NCI-H748 (cell line): ENCODE measurements around the gene FILIP1L.
A peak's percentile ranks its signal among the peaks of the same experiment; 100 is the strongest.

Experiments used
- DNase-seq: peaks from one replicate; lab custom pipeline; 2025; ENCODE audit not compliant: unreplicated experiment; lab: John Stamatoyannopoulos, UW

Gene FILIP1L

DNA sequence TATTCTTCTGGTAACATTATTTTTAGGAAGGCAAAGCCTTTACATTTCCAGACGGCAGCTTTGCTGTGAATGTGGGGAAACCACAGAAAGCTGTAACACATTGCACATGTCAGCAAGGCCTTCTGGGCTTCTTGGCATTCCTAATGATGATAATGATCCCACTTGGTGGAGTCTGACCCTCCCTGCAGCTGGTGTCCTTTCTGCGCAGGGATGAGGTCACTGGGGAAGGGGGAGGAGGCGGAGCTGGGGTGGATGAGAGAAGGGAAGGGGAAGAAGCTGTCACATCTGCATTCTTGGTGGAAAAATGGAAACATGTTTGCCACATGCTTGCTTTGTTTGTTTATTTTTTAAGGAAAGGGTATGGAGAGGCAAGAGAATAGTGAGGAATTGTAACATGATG, 68.6 kb downstream of the FILIP1L start:
- DNase-seq, result peak; percentile 5

DNA sequence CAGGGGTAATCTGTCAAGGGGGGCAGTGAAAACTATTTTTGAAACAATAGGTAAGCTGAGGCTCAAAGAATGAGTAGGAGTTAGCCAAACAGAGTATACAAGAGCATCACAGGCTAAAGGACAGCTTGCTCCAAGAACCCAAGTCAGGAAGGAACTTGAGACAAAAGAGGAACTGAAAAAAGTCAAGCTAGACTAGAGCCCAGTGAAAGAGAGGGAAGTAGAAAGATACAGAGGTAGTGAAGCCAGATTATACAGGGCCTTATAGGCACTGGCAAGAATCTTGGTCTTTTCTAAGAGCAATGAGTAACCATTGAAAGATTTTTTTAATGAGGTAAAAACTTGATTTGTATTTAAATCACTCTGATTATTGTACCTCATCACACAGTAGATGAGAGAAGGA, 69.9 kb downstream of the FILIP1L start:
- no peak for DNase-seq

DNA sequence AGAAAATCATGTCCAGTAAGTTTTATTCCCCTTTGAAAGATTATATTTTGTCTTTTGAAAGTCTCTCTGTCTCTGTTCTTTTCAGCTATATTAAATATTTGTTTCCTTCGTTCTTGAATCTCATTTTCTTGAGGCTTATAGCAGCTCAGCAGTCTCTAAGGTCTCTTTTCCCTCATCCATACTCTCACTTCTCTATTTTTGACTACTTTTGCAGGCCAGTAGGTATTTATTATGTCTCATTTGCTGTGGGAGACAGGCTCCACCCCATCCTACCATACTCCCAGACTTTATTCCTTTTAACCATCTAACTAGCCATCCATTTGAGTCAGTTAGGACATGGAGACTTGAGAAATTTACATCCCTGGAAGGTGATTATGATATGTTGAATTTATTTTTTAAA, 71.0 kb downstream of the FILIP1L start:
- DNase-seq, result no peak

DNA sequence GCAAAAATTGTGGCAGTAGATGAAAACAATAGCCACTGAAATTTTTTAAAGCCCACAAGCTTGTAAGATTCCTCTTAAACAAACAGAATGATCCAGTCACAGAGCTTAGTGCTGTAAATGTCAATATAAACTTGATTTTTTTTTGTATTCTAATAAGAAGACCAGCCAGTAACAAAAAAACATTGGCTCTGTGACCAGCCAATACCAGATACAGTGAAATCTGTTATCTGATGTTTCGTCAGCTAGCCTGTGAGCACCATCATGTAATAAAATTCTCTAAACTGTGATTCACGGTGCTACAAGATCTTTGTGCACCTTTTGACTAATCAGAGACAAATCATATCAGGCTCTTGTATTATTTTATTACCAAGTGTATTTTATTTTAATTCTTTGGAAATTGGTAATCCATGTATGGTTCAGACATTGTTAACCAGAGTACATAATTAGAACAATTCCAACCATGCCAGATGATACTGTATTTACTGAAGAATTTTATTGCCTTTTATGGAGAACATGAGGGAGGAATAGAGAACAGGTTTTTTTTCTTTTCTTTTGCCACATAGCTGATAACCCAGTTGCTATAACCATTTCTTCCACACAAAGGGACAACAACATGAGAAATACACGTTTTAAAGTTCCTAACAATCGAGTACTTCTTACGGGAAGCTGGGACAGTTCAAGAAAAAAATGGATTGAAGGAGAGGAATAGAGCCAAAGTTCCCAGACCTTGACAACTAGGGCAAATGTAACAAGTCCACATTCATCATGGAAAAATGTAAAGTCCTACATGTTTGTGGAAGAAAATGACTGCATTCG, 71.9 kb downstream of the FILIP1L start:
- no peak for DNase-seq

DNA sequence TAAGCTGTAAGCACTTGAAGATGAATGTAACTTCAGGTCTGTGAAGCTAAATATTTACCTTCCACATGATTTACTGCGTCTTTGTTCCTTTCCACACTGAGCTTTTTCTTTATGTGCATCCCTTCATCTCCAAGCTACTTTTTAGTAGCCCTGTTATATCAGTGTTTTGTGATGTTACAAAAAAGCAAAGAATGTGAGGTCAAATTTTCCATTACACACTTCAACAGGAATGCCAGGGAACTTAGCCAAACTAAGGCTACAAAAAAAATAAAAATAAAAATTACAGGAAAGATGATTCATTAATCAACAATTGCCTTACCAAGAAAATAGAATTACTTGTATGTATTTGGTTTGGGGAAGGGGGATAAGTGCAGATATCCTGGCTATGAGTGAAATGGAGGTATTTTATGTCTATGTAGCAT, 73.0 kb downstream of the FILIP1L start:
- no peak for DNase-seq

DNA sequence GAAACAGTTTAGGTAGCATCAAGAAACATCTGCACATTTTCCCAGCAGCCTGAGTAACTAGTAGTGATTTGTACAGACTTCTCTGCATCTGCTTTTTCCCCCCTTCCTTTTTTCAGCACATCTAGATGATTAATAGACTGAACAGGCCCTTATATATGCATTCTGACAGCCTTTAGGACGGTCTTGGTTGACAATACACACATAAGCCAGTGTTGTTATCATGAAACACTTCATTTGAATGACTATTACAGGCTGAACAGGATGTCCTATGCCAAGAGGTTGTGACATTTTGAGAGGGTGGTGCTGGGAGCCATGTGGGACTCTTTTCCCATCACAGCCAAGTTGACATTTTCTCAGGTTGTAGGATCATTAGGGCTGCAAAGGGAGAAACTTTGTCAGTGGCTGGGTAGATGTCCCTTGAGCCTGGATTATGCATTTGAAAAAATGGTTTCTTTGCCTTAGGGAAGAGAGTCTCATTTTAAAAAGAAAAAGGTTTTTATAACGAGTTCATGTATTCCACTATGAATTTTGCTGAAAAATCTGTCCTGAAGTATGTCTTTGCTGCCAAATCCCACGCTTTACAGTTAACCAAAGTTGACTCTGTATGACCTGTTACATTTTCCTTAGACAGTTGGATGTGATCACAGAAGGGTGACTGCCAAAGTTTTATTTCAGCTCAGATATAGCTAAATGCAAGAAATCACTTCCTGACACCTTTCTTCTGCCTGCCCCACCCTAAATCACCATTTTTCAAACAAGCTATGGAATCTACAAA, 73.7 kb downstream of the FILIP1L start:
- DNase-seq, result no peak

DNA sequence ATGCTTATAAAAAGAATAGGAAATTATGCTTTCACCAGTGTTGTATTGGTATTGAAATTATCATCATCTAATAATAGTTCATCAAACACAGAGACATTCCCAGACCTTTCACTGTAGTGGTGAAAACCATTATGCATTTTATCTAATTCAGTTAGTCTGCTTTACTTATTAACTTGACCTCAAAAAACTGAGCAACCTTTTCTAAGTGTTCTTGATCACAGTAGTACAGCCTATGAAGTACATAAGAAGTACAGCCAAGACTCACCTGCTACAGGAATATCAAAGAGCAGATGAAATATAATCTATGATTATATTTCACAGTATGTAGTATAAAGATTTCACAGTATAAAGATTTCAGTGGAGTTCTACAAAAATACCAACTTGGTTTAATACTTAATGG, 75.2 kb downstream of the FILIP1L start:
- DNase-seq, result no peak

DNA sequence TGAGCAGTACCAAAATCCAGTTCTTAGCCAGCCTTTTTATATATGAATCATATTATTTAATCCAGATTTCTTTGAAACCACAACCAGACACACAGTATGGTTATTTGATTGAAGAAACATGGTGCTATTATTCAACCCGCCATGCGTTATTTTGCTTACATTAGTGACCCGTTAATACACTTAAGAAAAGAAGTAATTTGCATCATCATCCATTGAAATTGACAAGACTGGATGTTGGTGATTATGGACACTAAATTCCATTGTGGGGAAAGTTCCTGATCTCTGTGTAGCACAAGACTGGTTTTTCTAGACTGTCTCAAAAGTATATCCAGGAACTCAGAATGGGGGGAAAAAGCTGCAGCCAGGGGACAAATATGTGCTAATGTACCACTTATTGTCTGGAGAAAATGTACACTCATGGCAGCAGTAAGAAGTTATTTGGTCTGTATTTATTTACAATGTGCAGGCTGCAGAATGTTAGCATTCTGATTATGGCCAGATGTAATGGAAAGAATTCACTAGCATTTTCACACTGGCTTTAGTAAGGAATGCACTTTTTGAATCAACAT, 80.3 kb downstream of the FILIP1L start:
- no peak for DNase-seq

DNA sequence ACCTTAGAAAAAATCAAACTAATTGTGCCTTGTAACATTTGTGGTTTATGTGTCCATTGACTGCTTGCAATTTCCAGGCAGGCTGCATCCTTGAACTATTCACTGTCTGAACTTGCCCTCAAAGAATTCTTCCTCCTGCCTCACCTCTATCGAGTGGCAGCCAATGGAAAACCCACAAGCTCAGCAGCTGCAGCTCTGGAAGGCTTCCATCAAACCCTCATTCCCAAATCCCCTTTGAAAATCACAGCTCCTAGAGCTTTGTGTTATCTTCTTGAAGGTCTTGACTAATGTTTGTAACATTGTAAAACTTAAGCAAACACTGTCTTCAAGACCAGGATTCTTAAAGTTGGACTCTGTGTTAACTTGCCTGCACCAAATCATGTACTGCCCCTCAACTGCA, 81.1 kb downstream of the FILIP1L start:
- DNase-seq, result no peak

DNA sequence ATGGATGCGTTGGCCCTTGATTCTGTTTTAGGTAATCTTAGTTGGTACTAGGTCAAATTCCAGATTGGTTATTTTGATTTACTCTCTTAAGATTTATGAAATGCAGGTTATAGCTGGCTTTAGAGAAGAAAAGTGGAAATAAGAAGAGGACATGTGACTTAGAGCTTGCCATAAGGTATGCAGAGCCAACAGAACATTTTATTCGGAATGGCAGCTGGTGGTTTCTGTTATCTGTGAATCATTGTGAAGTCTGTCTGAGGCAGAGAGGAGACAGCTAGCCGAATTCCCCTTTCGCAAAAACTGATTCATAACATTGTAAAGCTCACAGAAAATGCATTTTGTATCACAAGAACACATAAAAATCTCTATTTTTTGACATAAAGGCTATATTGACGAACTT, 82.1 kb downstream of the FILIP1L start:
- no peak for DNase-seq

DNA sequence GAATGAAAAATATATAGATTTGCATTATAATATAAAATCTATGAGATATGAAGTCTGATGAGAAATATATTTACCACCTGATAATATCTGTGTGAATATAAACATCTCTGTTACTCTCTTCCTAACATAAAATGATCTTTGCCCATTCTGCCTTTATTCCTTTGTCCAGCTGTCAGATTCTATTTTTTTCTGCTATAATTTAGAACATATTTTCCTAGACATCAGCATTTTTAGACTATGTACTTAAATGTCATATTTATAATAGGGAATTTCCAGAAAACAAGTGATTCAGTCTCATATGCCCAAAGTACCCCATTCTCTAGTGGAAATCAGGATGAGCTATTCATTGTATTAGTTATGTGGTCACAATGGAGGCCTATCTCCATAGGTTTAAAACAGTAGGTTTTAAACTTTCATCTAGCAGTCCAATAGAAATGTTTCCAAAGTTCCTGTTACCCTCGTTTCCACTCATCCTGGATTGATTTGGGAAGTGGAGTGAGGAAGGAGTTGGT, 83.3 kb downstream of the FILIP1L start:
- no peak for DNase-seq

DNA sequence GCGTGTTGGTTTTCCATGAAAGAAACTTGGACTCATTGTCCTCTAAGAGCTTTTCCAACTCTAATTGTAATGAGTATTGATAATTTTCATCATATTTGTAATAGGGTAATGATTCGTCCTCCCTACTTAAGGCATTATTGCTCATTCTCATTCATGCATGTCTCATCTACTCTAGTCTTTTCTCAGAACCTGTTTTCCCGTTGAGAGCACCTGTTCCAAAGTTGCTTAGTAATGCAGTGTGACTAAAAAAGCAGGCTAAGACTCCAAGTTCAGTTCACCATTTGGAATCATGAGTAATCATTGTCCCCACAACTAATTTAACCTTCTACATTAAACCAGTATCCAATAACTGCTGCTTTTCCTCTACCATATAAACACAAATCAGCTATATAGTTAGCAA, 84.0 kb downstream of the FILIP1L start:
- DNase-seq, result no peak

DNA sequence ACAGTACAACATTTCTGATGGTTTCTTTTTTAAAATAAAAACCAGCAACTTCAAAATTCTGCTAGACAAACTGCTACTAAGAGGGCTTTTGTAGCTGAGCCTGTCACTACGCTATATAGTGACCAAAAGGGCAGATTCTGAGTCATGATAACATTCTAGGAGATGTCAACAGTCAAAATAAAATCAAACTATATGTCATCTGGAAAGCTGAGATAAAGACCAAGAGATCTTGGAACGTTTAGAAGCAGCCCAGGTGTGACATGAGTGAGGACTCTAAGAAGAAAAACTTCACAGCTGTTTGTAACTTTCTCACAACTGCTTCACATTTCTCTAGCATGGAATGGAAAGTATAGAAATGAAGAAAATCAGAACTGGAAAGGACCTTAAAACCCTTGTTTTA, 84.6 kb downstream of the FILIP1L start:
- no peak for DNase-seq

DNA sequence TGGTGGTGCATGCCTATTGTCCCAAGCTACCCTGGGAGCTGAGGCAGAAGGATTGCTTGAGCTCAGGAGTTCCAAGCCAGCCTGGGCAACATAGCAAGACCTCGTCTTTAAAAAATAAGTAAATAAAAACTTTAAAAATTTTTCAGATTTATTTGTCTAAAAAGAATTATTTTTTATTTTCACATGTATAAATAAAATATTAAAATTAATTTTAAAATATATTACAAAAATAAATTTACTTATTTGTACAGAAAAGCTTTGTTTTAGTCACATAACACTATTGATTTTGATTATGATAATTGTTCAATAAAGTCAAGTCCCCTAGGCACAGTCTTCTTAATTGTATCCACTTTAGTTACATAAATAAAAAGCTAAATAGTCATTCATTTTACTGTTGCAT, 85.2 kb downstream of the FILIP1L start:
- DNase-seq, result no peak

DNA sequence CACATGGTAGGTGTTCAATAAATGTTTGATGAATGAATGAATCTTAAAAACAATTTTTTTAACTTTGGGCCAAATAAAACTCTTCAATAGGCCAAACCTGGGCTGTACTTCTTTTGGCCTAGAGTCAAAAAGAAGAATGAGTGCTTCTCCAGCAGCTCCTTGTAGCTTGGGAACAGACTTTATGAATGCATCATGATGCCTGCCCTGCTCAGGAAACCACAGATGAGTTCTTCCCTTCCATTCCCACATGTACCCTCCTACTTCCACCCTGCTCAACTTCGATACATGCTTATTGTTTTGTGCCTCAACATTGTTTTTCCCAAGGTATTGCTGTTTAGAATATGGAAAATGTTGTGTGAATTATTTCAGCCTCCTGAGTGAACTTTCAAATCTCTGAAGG, 87.0 kb downstream of the FILIP1L start:
- no peak for DNase-seq

DNA sequence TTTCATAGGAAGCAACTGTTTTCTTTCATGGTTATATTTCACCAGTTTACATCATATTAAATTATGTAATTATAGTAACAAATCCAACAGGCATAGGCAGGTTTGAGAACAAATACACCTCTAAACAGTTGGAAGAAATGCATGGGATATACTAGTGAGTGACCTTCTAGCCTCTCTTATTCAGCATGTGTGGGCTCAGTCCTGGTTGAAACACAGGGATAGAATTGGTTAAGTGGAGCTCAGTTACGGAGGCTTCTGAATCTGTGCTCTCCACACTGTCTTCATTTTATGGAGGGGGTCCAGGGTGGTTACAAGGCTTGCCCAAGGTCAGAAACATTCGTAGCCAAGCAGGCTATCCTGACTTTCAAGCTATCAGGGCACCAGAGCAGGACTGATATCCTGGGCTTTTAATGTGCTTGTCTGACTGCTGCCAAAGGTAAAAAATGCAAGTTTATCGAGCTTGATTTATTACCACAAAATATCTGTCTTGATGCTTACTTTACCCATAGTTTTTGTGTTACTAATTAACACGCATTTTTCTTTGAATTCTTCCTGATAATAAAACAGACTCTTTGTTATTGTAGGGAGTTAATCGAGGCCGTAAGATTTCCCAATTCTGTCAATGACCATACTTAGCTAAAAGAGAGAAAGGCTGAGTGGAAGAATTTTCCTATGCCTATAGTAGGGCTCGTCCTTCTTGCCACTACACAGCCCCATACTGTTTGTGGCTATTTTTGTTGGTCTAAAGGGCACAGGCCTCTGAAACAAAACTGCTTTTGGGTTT, 89.6 kb downstream of the FILIP1L start:
- DNase-seq, result no peak

DNA sequence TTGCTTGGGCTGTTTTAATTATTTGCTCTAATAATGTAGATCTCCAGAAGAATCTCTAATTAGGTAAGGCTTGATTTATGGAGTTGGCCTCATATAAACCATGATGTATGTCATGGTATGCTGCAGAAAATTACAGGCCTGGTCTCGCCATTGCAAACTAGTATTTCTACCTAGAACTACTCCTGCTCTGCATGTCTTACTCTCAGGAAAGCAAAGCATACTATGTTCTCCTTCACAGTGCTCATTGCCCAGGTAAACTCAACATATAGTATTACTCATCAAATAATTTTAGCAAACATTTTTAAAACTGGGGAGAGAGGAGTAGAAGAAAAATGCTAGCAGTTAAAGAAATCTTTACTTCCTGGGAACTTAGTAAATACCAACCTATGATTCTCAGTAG, 90.7 kb downstream of the FILIP1L start:
- peak; percentile 27 for DNase-seq

DNA sequence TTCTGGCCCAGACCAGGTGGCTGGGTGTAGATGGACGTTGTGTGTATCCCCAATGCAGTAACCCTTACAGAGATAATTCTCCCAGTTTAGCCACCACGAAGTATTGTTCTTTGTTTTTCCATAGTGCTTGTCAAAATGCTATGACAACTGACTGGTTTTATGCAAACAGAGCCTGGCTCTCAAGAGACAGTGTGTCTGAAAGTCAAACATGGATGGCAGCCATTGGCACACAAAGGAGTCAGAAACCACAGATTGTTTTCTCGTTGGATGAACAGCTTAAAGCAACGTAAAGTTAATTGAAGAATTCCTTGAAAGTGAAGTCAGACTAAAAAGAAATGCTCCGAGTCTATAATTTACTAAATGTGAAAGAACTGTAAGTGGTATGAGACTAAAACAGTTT, 91.2 kb downstream of the FILIP1L start:
- peak; percentile 83 for DNase-seq

DNA sequence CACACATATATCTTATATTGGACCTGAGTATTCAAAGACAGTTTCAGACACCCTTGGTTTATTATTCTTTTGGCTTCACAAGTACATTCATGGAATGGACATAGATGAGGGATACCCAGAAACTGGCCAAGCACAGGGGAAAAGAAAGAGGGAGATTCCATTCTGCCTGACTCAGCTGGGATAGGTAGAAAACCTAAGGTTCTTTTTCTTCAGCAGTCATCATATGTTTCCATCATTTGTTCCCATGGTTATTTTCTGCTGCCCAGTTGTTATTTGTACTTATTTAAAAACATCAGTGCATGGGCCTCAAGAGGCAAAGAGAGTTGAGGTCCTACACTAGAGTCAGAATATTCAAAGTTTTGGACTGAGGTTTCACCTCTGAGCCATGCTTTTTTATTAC, 91.8 kb downstream of the FILIP1L start:
- DNase-seq, result no peak

DNA sequence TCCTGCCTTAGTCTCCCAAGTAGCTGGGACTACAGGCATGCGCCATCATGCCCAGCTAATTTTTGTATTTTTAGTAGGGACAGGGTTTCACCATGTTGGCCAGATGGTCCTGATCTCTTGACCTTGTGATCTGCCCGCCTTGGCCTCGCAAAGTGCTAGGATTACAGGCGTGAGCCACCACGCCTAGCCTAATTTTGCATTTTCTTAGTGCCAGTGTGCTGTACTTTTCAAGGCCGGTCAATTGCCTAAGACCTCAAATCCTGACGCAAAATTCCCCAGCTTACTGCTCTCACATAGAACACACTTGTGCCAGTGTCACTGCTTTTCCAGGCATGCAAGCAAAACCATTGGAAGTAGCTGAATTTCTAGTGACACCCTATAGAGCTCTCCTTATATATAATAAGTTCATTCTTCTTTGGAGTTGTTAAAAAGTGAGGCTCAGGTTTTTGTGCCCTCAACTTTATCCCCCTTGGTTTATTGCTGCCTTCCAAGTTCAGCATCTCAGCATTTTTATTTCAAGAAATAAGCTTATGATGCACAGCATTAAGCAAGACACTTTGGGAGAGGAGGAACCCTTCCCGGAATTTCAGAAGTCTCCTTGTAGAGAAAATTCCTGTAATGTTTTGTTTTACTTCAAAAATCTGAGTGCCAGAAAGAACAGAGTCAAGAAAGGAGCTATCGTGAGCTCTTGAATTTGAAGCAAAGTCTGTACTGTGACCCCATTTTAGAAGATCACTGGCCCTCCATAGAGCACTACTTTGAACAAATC, 93.2 kb downstream of the FILIP1L start:
- DNase-seq, result no peak
